HepG2 (cell line): ENCODE results near the gene SEC14L2. TPM values are rescaled to one million over a fixed set of nuclear protein-coding genes. Genes with fewer than 3 reads are reported as not detected.

Experiments
- AGO2 ChIP-seq: fragments of 200-400 bp; formaldehyde crosslinking; optimal IDR thresholded peaks from 2 replicates; pipeline ENCODE3; 2017; ENCODE audit warnings: mild to moderate bottlenecking, low read depth, low read length, moderate library complexity
- BCL6 ChIP-seq: IDR thresholded peaks from 2 replicates; pipeline ENCODE4 v1.6.1; 2016; ENCODE audit warnings: missing genetic modification reagents, missing compliant biosample characterization
- ERF ChIP-seq: IDR thresholded peaks from 2 replicates; pipeline ENCODE4 v1.6.1; 2018; ENCODE audit warnings: missing biosample characterization, missing genetic modification reagents
- HOXA3 ChIP-seq: sonication (generic); formaldehyde crosslinking; IDR thresholded peaks from 2 replicates; pipeline ENCODE4 v1.5.0; 2020; ENCODE audit warnings: missing genetic modification reagents
- KDM2A ChIP-seq: sonication (generic); formaldehyde crosslinking; IDR thresholded peaks from 2 replicates; pipeline ENCODE4 v1.4.0; 2020; ENCODE audit warnings: low read depth, missing genetic modification reagents, borderline replicate concordance
- POLR2G ChIP-seq: fragments of 200-400 bp; formaldehyde crosslinking; IDR thresholded peaks from 2 replicates; pipeline ENCODE4 v1.6.1; 2018; ENCODE audit warnings: mild to moderate bottlenecking, low read depth, low read length, moderate library complexity
- SAP130 ChIP-seq: IDR thresholded peaks from 2 replicates; pipeline ENCODE4 v1.6.1; 2016; ENCODE audit warnings: low read depth
- SOX6 ChIP-seq, 2 experiments: fragments of 450-650 bp in 1 of 2; sonication (generic) in 1 of 2; formaldehyde crosslinking in 1 of 2; IDR thresholded peaks; 2 replicates each; pipeline versions ENCODE4 v1.4.0 to v1.6.1; 2017 to 2020; ENCODE audit warnings: antibody characterized with exemption in 1 of 2, mild to moderate bottlenecking in 1 of 2, missing genetic modification reagents in 1 of 2
- SP5 ChIP-seq: IDR thresholded peaks from 2 replicates; pipeline ENCODE4 v1.6.1; 2016; ENCODE audit warnings: low read depth, borderline replicate concordance
- TEAD3 ChIP-seq: optimal IDR thresholded peaks from 2 replicates; pipeline ENCODE3; 2016; ENCODE audit warnings: borderline replicate concordance
- THAP7 ChIP-seq: sonication (generic); formaldehyde crosslinking; IDR thresholded peaks from 2 replicates; pipeline ENCODE4 v1.8.1; 2023; ENCODE audit warnings: mild to moderate bottlenecking, missing genetic modification reagents
- TMF1 ChIP-seq: sonication (generic); formaldehyde crosslinking; IDR thresholded peaks from 2 replicates; pipeline ENCODE4 v1.8.1; 2022; ENCODE audit warnings: low read depth, missing genetic modification reagents
- ZFP36L2 ChIP-seq: sonication (generic); formaldehyde crosslinking; IDR thresholded peaks from 2 replicates; pipeline ENCODE4 v1.4.0; 2020; ENCODE audit warnings: missing genetic modification reagents
- ZFX ChIP-seq: sonication (generic); formaldehyde crosslinking; IDR thresholded peaks from 2 replicates; pipeline ENCODE4 v1.4.0; 2020; ENCODE audit warnings: mild to moderate bottlenecking, low read depth, missing genetic modification reagents, moderate library complexity
- ZKSCAN5 ChIP-seq: sonication (generic); formaldehyde crosslinking; IDR thresholded peaks from 2 replicates; pipeline ENCODE4 v1.5.1; 2020; ENCODE audit warnings: mild to moderate bottlenecking, missing genetic modification reagents
- ZNF260 ChIP-seq: sonication (generic); formaldehyde crosslinking; IDR thresholded peaks from 2 replicates; pipeline ENCODE4 v1.4.0; 2020; ENCODE audit warnings: missing genetic modification reagents, low read depth, mild to moderate bottlenecking, borderline replicate concordance
- ZNF335 ChIP-seq: sonication (generic); formaldehyde crosslinking; IDR thresholded peaks from 2 replicates; pipeline ENCODE4 v1.4.0; 2020; ENCODE audit warnings: missing genetic modification reagents
- ZNF687 ChIP-seq: sonication (generic); formaldehyde crosslinking; IDR thresholded peaks from 2 replicates; pipeline ENCODE4 v1.5.1; 2020; ENCODE audit warnings: mild to moderate bottlenecking, missing genetic modification reagents, moderate library complexity
- polyA plus RNA-seq, 8 experiments: library from polyadenylated mRNA; depleted of rRNA in 3 of 8; stranded (reverse) in 7 of 8; unstranded in 1 of 8; fragments of >200 nt; fragmentation: Illumina TruSeq in 4 of 8; extraction: Trizol in 4 of 8; gene quantifications; 2 replicates each; pipeline versions ENCODE4 v1.2.1 to v1.2.3, GENCODE V29; 2011 to 2016; ENCODE audit warnings: low read depth in 4 of 8, missing spikeins in 1 of 8, mixed read lengths in 1 of 8; ENCODE audit not compliant: insufficient read depth in 1 of 8
- total RNA-seq, 5 experiments: library from RNA; depleted of rRNA; stranded (reverse); fragments of >200 nt; fragmentation: Illumina TruSeq; extraction: Trizol; gene quantifications; 2 replicates each; pipeline ENCODE4 v1.2.3, GENCODE V29; 2016; ENCODE audit warnings: low read depth in 1 of 5
- TF ChIP-seq, protein P1 (sequence below): sonication (generic); formaldehyde crosslinking; IDR thresholded peaks from 2 replicates; pipeline ENCODE4 v1.4.0; 2020; ENCODE audit warnings: missing genetic modification reagents
- TF ChIP-seq, protein P2 (sequence below): IDR thresholded peaks from 2 replicates; pipeline ENCODE4 v1.6.1; 2016; ENCODE audit warnings: missing compliant biosample characterization, missing genetic modification reagents, borderline replicate concordance
- TF ChIP-seq, protein P3 (sequence below): sonication (generic); formaldehyde crosslinking; IDR thresholded peaks from 2 replicates; pipeline ENCODE4 v1.4.0; 2020; ENCODE audit warnings: mild to moderate bottlenecking, missing genetic modification reagents

The SEC14L2 gene
- total and polyA plus RNA-seq, 2 of the 13 experiments (the other 11 are each of a cell fraction or from before 2014, with no cell fraction given) = 4.1 to 5.1 TPM

- TF ChIP-seq, protein P1, sequence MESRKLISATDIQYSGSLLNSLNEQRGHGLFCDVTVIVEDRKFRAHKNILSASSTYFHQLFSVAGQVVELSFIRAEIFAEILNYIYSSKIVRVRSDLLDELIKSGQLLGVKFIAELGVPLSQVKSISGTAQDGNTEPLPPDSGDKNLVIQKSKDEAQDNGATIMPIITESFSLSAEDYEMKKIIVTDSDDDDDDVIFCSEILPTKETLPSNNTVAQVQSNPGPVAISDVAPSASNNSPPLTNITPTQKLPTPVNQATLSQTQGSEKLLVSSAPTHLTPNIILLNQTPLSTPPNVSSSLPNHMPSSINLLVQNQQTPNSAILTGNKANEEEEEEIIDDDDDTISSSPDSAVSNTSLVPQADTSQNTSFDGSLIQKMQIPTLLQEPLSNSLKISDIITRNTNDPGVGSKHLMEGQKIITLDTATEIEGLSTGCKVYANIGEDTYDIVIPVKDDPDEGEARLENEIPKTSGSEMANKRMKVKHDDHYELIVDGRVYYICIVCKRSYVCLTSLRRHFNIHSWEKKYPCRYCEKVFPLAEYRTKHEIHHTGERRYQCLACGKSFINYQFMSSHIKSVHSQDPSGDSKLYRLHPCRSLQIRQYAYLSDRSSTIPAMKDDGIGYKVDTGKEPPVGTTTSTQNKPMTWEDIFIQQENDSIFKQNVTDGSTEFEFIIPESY (CRISPR knock-in tag) = no peak
- peak; percentile 88 for TF ChIP-seq AGO2
- TF ChIP-seq, protein P2, sequence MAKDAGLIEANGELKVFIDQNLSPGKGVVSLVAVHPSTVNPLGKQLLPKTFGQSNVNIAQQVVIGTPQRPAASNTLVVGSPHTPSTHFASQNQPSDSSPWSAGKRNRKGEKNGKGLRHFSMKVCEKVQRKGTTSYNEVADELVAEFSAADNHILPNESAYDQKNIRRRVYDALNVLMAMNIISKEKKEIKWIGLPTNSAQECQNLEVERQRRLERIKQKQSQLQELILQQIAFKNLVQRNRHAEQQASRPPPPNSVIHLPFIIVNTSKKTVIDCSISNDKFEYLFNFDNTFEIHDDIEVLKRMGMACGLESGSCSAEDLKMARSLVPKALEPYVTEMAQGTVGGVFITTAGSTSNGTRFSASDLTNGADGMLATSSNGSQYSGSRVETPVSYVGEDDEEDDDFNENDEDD (CRISPR knock-in tag) = 0 out of 2 replicates have a peak, but pooled peaks have one; percentile 13
- peak; percentile 19 for TF ChIP-seq TEAD3 (CRISPR knock-in tag)
- TF ChIP-seq THAP7 (CRISPR knock-in tag) = no peak
- TF ChIP-seq ZNF687 (CRISPR knock-in tag) = peak; percentile 71
- TF ChIP-seq KDM2A (CRISPR knock-in tag) = peak; percentile 92
- TF ChIP-seq ZFP36L2 (CRISPR knock-in tag) = no peak
- TF ChIP-seq ZNF335 (CRISPR knock-in tag) = 0 out of 2 replicates have a peak, but pooled peaks have one; percentile 48
- TF ChIP-seq, protein P3, sequence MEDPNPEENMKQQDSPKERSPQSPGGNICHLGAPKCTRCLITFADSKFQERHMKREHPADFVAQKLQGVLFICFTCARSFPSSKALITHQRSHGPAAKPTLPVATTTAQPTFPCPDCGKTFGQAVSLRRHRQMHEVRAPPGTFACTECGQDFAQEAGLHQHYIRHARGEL (CRISPR knock-in tag) = 0 out of 2 replicates have a peak, but pooled peaks have one; percentile 25
- 0 out of 2 replicates have a peak, but pooled peaks have one; percentile 18 for TF ChIP-seq ERF
- no peak for TF ChIP-seq ZNF260 (CRISPR knock-in tag)
- TF ChIP-seq SOX6 (IDR thresholded peaks at IDR 0.05) = no peak
- peak; percentile 30 for TF ChIP-seq SOX6 (CRISPR knock-in tag; IDR thresholded peaks at IDR 0.05)
- peak; percentile 58; the same call in 1 of the 2 replicates for TF ChIP-seq ZFX
- 0 out of 2 replicates have a peak, but pooled peaks have one; percentile 37 for TF ChIP-seq TMF1
- TF ChIP-seq ZKSCAN5 = no peak
- no peak for TF ChIP-seq BCL6 (CRISPR knock-in tag)
- TF ChIP-seq POLR2G = peak; percentile 48; the same call in 1 of the 2 replicates
- 0 out of 2 replicates have a peak, but pooled peaks have one; percentile 11 for TF ChIP-seq HOXA3 (CRISPR knock-in tag)
- TF ChIP-seq SP5 (CRISPR knock-in tag) = peak; percentile 42; the same call in 1 of the 2 replicates
- 0 out of 2 replicates have a peak, but pooled peaks have one; percentile 28 for TF ChIP-seq SAP130
Observed at GRCh38 chr22:30396871-30397655, at the start of gene SEC14L2 (continued).
